HG03095 (cell line): ENCODE results near the gene DHCR7.

Experiments
- ATAC-seq: cut with Tn5 transposase; IDR thresholded peaks from one replicate; pipeline ENCODE4 v1.9.1; 2021; ENCODE audit warnings: moderate library complexity; ENCODE audit not compliant: unreplicated experiment

Gene DHCR7

GRCh38 chr11:71387784-71388636, 60.2 kb downstream of the DHCR7 start:
- no peak for ATAC-seq

- no peak for ATAC-seq
Measured at GRCh38 chr11:71387200-71387599, 61.0 kb downstream of the DHCR7 start.

GRCh38 chr11:71386202-71386601, 62.0 kb downstream of the DHCR7 start:
- no peak for ATAC-seq

DNA sequence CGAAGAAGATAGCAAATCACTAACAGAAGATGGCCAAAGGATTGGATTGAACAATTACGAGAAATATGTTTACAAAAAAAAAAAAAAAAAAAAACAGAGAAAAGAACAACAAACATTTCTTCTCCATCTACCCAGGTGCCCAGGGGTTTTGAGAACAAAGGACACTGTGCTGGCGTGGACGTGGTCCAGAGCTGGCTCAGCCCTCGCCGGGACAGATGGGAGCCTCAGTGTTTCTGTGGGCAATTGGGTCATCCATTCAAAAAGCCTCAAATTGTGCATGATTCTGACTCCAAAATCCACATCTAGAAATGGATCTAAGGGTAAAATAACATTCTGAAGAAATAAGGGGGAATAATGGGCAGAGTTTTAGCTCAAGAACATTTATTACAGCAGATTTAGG, 63.1 kb downstream of the DHCR7 start:
- no peak for ATAC-seq

DNA sequence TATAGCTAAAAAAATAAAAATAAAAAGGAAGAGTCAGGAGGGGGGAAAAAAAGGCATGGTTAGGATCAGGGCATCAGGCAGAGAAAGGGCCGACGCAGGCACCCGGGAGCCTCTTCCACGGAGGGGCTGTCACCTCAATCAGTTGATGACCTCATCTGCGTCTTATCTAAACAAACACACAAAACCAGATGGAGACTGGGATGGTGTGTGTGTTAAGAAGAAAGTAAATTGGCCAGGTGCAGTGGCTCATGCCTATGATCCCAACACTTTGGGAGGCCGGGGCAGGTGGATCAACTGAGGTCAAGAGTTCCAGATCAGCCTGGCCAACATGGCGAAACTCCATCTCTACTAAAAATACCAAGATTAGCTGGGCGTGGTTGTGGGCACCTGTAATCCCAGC, 63.6 kb downstream of the DHCR7 start:
- no peak for ATAC-seq
